ENCODE results near the gene LTBP2.

- TF ChIP-seq CTCF (IDR thresholded peaks at IDR 0.05; ENCODE audit: low read depth, low read length, poor library complexity, severe bottlenecking) = no peak
- TF ChIP-seq EZH2phosphoT487 (IDR thresholded peaks at IDR 0.05; ENCODE audit: borderline replicate concordance, low read length) = no peak
Measured at GRCh38 chr14:74468513-74468912, 143.5 kb downstream of the LTBP2 start.

All from DOHH2 (cell line).